HepG2 (cell line): ENCODE data around the gene ELMOD1. TPM values are rescaled to one million over a fixed set of nuclear protein-coding genes. Genes with fewer than 3 reads are reported as not detected.

Experiments used
- ATAC-seq: fragments of 200-7000 bp; cut with Tn5 transposase; 3 replicates; pipeline ENCODE4 v1.9.1; 2020; ENCODE audit warnings: mild to moderate bottlenecking, moderate library complexity
- BruUV-seq: library from RNA; stranded (reverse); fragments of 400-500 nt; replicated peaks from 2 replicates; lab custom pipeline; 2021; lab: Mats Ljungman, UMichigan
- CTCF ChIA-PET: fragments of 300-600 bp; formaldehyde crosslinking; extraction: SDS; loops from one replicate; lab custom pipeline; 2021; ENCODE audit warnings: low total read pairs, inconsistent platforms, low intra/inter-chr PET ratio; lab: Yijun Ruan, JAX
- POLR2A ChIA-PET: fragments of 350-600 bp; sonication (Branson Sonifier 250); formaldehyde crosslinking; loops from one replicate; lab custom pipeline; 2020; ENCODE audit warnings: antibody characterized with exemption, inconsistent platforms; lab: Yijun Ruan, JAX
- DNase-seq: peaks from one replicate; pipeline ENCODE4 v3.0.0-alpha.2; 2015; ENCODE audit warnings: low spot score
- FAIRE-seq: peaks from 3 replicates; lab custom pipeline; 2011; peaks lifted over from hg19 to GRCh38; lab: Jason Lieb, UNC
- H2AFZ ChIP-seq: one replicate; pipeline ENCODE4 v1.6.1; 2011; ENCODE audit warnings: low read length, inconsistent platforms
- H3K27ac ChIP-seq: fragments of 300-600 bp; 3 replicates; pipeline ENCODE4 v1.8.0; 2011; ENCODE audit warnings: mixed run types, mild to moderate bottlenecking, mixed read lengths, low read length, inconsistent platforms; ENCODE audit not compliant: insufficient read depth; ENCODE audit errors: extremely low read length
- H3K27me3 ChIP-seq, 2 experiments: fragments of 200-600 bp in 1 of 2; 2 replicates in 1 of 2; 3 replicates in 1 of 2; pipeline versions ENCODE4 v1.6.0 to v1.8.0; 2011; ENCODE audit warnings: low read length in 2 of 2, mild to moderate bottlenecking in 2 of 2, moderate library complexity in 2 of 2, inconsistent platforms in 1 of 2; ENCODE audit not compliant: insufficient read depth in 2 of 2, control insufficient read depth in 1 of 2
- H3K36me3 ChIP-seq, 2 experiments: fragments of 200-600 bp in 1 of 2; replicated peaks in 1 of 2; 2 replicates in 1 of 2; 3 replicates in 1 of 2; pipeline versions ENCODE4 v1.5.1 to v1.8.0; 2011; ENCODE audit warnings: low read length in 2 of 2, inconsistent platforms in 1 of 2; ENCODE audit not compliant: insufficient read depth in 2 of 2, control insufficient read depth in 1 of 2
- H3K4me1 ChIP-seq: 2 replicates; pipeline ENCODE4 v1.5.1; 2012; ENCODE audit warnings: low read length, inconsistent platforms; ENCODE audit not compliant: insufficient read depth
- H3K4me2 ChIP-seq: 2 replicates; pipeline ENCODE4 v1.6.0; 2011; ENCODE audit warnings: low read depth, low read length, inconsistent platforms
- H3K4me3 ChIP-seq, 3 experiments: fragments of 200-600 bp in 1 of 3; sonication (generic), shearing (Covaris generic) in 1 of 3; replicated peaks in 1 of 3; 2 replicates each; pipeline ENCODE4 v1.5.1; 2011 to 2016; ENCODE audit warnings: low read length in 3 of 3, inconsistent platforms in 2 of 3, low read depth in 2 of 3, mild to moderate bottlenecking in 2 of 3, control low read depth in 1 of 3, mixed read lengths in 1 of 3; ENCODE audit not compliant: insufficient read depth in 1 of 3
- H3K79me2 ChIP-seq: one replicate; pipeline ENCODE4 v1.6.1; 2011; ENCODE audit warnings: low read length, inconsistent platforms; ENCODE audit not compliant: insufficient read depth
- H3K9ac ChIP-seq: 2 replicates; pipeline ENCODE4 v1.6.0; 2011; ENCODE audit warnings: mild to moderate bottlenecking, low read depth, low read length, inconsistent platforms; ENCODE audit not compliant: insufficient read depth
- H3K9me3 ChIP-seq: 2 replicates; pipeline ENCODE4 v1.5.1; 2012; ENCODE audit warnings: mild to moderate bottlenecking, low read length
- H4K20me1 ChIP-seq: 2 replicates; pipeline ENCODE4 v1.6.0; 2011; ENCODE audit warnings: inconsistent platforms, mild to moderate bottlenecking, low read length, moderate library complexity; ENCODE audit not compliant: insufficient read depth
- ATF4 ChIP-seq, 2 experiments: fragments of 450-650 bp in 1 of 2; sonication (generic) in 1 of 2; formaldehyde crosslinking; IDR thresholded peaks; 2 replicates each; pipeline versions ENCODE4 v1.5.0 to v1.8.0; 2020 to 2022; ENCODE audit warnings: mild to moderate bottlenecking in 1 of 2, missing genetic modification reagents in 1 of 2
- CEBPG ChIP-seq: IDR thresholded peaks from 2 replicates; pipeline ENCODE4 v1.6.1; 2016
- E2F5 ChIP-seq: sonication (generic); formaldehyde crosslinking; conservative IDR thresholded peaks from 2 replicates; pipeline ENCODE4 v1.4.0; 2020; ENCODE audit warnings: missing genetic modification reagents
- EED ChIP-seq: sonication (generic); formaldehyde crosslinking; IDR thresholded peaks from 2 replicates; pipeline ENCODE4 v1.5.0; 2020; ENCODE audit warnings: mild to moderate bottlenecking, missing genetic modification reagents
- IRF1 ChIP-seq: sonication (generic); formaldehyde crosslinking; IDR thresholded peaks from 2 replicates; pipeline ENCODE4 v1.4.0; 2020; ENCODE audit warnings: low read depth, mild to moderate bottlenecking, missing genetic modification reagents
- PAWR ChIP-seq: sonication (generic); formaldehyde crosslinking; IDR thresholded peaks from 2 replicates; pipeline ENCODE4 v1.4.0; 2020; ENCODE audit warnings: missing genetic modification reagents, mild to moderate bottlenecking, borderline replicate concordance
- PHF21A ChIP-seq: sonication (generic); formaldehyde crosslinking; IDR thresholded peaks from 2 replicates; pipeline ENCODE4 v1.5.0; 2020; ENCODE audit warnings: mild to moderate bottlenecking, missing genetic modification reagents
- RBAK ChIP-seq: sonication (generic); formaldehyde crosslinking; IDR thresholded peaks from 2 replicates; pipeline ENCODE4 v1.5.1; 2020; ENCODE audit warnings: mild to moderate bottlenecking, missing genetic modification reagents
- SOX5 ChIP-seq: IDR thresholded peaks from 2 replicates; pipeline ENCODE4 v1.6.1; 2016; ENCODE audit warnings: borderline replicate concordance
- SSRP1 ChIP-seq: IDR thresholded peaks from 2 replicates; pipeline ENCODE4 v1.6.1; 2016; ENCODE audit warnings: control low read depth
- TFAP4 ChIP-seq: sonication (generic); IDR thresholded peaks from 2 replicates; pipeline ENCODE4 v1.6.1; 2016; ENCODE audit warnings: low read depth, borderline replicate concordance
- TSC22D2 ChIP-seq: sonication (generic); formaldehyde crosslinking; IDR thresholded peaks from 2 replicates; pipeline ENCODE4 v1.5.1; 2020; ENCODE audit warnings: missing genetic modification reagents, mild to moderate bottlenecking, borderline replicate concordance
- ZBTB14 ChIP-seq: sonication (generic); formaldehyde crosslinking; IDR thresholded peaks from 2 replicates; pipeline ENCODE4 v1.4.0; 2020; ENCODE audit warnings: missing genetic modification reagents
- ZBTB43 ChIP-seq: sonication (generic); formaldehyde crosslinking; conservative IDR thresholded peaks from 2 replicates; pipeline ENCODE4 v1.4.0; 2020; ENCODE audit warnings: missing genetic modification reagents
- ZNF24 ChIP-seq: fragments of 450-650 bp; IDR thresholded peaks from 2 replicates; pipeline ENCODE4 v1.6.1; 2017; ENCODE audit warnings: antibody characterized with exemption, mild to moderate bottlenecking
- ZNF451 ChIP-seq: sonication (generic); formaldehyde crosslinking; IDR thresholded peaks from 2 replicates; pipeline ENCODE4 v1.5.0; 2020; ENCODE audit warnings: mild to moderate bottlenecking, missing genetic modification reagents
- WGBS: methylation state at CpG from one replicate; pipeline ENCODE4 v1.1.6; 2017; ENCODE audit warnings: low lambda C conversion rate; 5-methylcytosine and 5-hydroxymethylcytosine counted together
- in situ Hi-C: cut with HindIII; loops from 2 replicates; pipeline ENCODE4 v1.10.0; 2017; ENCODE audit warnings: low pct_unique_long_range_greater_than_20kb; ENCODE audit not compliant: extremely low pct_ligation_motif_present
- intact Hi-C: fragments of 100-400 bp; cut with micrococcal nuclease; formaldehyde crosslinking; loops from one replicate; pipeline ENCODE4 v1.10.0; 2022; ENCODE audit not compliant: unreplicated experiment
- polyA plus RNA-seq, 8 experiments: library from polyadenylated mRNA; depleted of rRNA in 3 of 8; stranded (reverse) in 7 of 8; unstranded in 1 of 8; fragments of >200 nt; fragmentation: Illumina TruSeq in 4 of 8; extraction: Trizol in 4 of 8; gene quantifications; 2 replicates each; pipeline versions ENCODE4 v1.2.1 to v1.2.3, GENCODE V29; 2011 to 2016; ENCODE audit warnings: low read depth in 4 of 8, missing spikeins in 1 of 8, mixed read lengths in 1 of 8; ENCODE audit not compliant: insufficient read depth in 1 of 8
- total RNA-seq, 5 experiments: library from RNA; depleted of rRNA; stranded (reverse); fragments of >200 nt; fragmentation: Illumina TruSeq; extraction: Trizol; gene quantifications; 2 replicates each; pipeline ENCODE4 v1.2.3, GENCODE V29; 2016; ENCODE audit warnings: low read depth in 1 of 5

The ELMOD1 gene
- total and polyA plus RNA-seq, 2 of the 13 experiments (the other 11 are each of a cell fraction or from before 2014, with no cell fraction given): not detected

- TF ChIP-seq E2F5 (CRISPR knock-in tag) (no peak), ZBTB14 (CRISPR knock-in tag) (no peak), PAWR (CRISPR knock-in tag) (no peak), ZNF451 (CRISPR knock-in tag) (no peak), ZNF24 (no peak)
Measured at GRCh38 chr11:107623183-107623582, 32.2 kb downstream of the ELMOD1 start (continued).

- ATAC-seq: no peak
- intact Hi-C loops: no loop called here
- H2AFZ ChIP-seq: no peak overlapping the region
- ChIA-PET POLR2A (no interaction called here), CTCF (no interaction called here)
- no peaks in the 10 kb centered on the region for H3K4me1 ChIP-seq
- no peaks in the 10 kb centered on the region for H4K20me1 ChIP-seq
- no peak overlapping the region for H3K9ac ChIP-seq
- H3K4me3 ChIP-seq: no peak overlapping the region
- WGBS: 17% methylated on average over 10 of the region's 10 CpGs
- H3K27ac ChIP-seq: no peak overlapping the region
- H3K9me3 ChIP-seq: no peaks in the 10 kb centered on the region
- no peak for DNase-seq
- BruUV-seq: no TSS peak
- in situ Hi-C loops: no loop called here
- no peaks in the 10 kb centered on the region for H3K36me3 ChIP-seq
- H3K79me2 ChIP-seq: no peaks in the 10 kb centered on the region
- TF ChIP-seq ZBTB43 (CRISPR knock-in tag): no peak
- TF ChIP-seq EED (CRISPR knock-in tag): no peak
- TF ChIP-seq TSC22D2 (CRISPR knock-in tag): no peak
- no peak for TF ChIP-seq SOX5 (CRISPR knock-in tag)
- no peak for TF ChIP-seq ATF4 (CRISPR knock-in tag; IDR thresholded peaks at IDR 0.05)
- TF ChIP-seq TFAP4: no peak
- no peak for TF ChIP-seq CEBPG (CRISPR knock-in tag)
- no peak for TF ChIP-seq PHF21A (CRISPR knock-in tag)
- TF ChIP-seq SSRP1 (CRISPR knock-in tag): no peak
- no peak for TF ChIP-seq IRF1 (CRISPR knock-in tag)
- TF ChIP-seq RBAK (CRISPR knock-in tag): no peak
- no peak overlapping the region for H3K4me2 ChIP-seq
- FAIRE-seq: no peak
- peaks cover 0 to 11% of the 10 kb centered on the region in 2 experiments; a peak in 1 of 5 replicates for H3K27me3 ChIP-seq
Measured at GRCh38 chr11:107624983-107625684, 34.2 kb downstream of the ELMOD1 start.
